HG03175 (cell line): Measurements from ENCODE around the gene UBASH3A.

Experiments
- ATAC-seq: cut with Tn5 transposase; IDR thresholded peaks from one replicate; pipeline ENCODE4 v1.9.1; 2021; ENCODE audit warnings: mild to moderate bottlenecking, moderate library complexity; ENCODE audit not compliant: unreplicated experiment

The UBASH3A gene, protein sequence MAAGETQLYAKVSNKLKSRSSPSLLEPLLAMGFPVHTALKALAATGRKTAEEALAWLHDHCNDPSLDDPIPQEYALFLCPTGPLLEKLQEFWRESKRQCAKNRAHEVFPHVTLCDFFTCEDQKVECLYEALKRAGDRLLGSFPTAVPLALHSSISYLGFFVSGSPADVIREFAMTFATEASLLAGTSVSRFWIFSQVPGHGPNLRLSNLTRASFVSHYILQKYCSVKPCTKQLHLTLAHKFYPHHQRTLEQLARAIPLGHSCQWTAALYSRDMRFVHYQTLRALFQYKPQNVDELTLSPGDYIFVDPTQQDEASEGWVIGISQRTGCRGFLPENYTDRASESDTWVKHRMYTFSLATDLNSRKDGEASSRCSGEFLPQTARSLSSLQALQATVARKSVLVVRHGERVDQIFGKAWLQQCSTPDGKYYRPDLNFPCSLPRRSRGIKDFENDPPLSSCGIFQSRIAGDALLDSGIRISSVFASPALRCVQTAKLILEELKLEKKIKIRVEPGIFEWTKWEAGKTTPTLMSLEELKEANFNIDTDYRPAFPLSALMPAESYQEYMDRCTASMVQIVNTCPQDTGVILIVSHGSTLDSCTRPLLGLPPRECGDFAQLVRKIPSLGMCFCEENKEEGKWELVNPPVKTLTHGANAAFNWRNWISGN

GRCh38 chr21:42403611-42404231 is at the start of gene UBASH3A:
Gene UBASH3A (plus strand): TSS chr21:42403902. CDS start chr21:42403946, 44 bp downstream.
- no peak for ATAC-seq

GRCh38 chr21:42356046-42356445 is 47.7 kb upstream of the UBASH3A start:
- ATAC-seq: no peak

- ATAC-seq: no peak
Observed at GRCh38 chr21:42356650-42357049, 47.1 kb upstream of the UBASH3A start.

DNA sequence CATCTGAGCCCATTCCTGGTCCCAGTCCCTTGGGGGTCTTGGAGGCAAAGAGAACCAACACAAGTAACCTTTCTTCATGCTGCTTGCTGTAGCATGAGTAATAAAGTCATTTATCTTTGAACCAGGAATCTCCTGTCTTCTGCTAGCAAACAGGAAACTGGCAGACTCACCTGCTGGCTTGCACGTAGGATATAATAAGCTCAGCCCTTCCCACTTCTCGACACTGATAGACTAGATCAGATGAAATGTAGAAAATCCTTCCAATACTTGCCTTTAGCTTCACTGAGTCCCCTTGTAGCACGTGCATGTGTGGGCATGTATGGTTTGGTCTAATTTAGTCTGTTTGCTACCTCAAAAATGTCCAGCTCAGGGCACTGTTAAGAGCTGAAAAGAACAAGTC is 46.4 kb upstream of the UBASH3A start:
- ATAC-seq: no peak

GRCh38 chr21:42358261-42358660 is 45.4 kb upstream of the UBASH3A start:
- no peak for ATAC-seq

DNA sequence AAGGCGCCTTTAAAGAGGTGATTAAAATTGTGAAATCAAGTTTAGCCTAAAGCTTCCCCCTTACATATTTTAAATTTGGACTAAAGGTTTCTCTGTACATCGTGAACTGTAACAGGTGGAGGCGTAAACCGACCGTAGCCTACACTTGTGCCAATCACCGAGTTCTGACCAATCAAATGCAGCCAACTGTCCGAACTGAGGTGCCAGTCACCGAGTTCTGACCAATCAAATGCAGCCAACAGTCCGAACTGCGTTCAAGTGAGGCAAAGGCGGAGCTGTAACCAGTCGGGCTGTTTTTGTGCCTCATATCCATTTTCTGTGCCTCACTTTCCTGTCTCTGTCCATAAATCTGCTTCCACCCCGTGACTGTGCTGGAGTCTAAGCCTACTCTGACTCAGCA is 44.8 kb upstream of the UBASH3A start:
- no peak for ATAC-seq

- ATAC-seq: no peak
Observed at GRCh38 chr21:42360317-42360716, 43.4 kb upstream of the UBASH3A start.

DNA sequence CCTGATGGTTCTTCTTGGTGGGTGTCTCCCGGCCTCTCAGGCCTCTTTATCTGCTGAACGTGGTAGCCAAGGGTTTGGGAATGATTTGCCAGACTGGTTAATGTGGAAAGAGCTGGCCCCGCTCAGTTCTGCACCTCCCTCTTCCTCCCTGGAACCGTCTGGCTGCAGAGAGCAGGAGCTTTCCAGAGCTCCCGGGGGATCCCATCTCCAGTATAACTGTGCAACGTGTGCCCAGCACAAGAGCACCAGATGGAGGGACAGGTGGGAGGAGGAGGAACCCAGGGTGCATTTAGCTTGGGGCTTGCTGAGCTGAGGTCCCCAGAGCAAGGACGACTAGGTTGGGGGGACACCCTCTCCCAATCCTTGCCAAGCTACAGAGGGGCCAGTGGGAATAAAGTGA is 42.4 kb upstream of the UBASH3A start:
- ATAC-seq: no peak

DNA sequence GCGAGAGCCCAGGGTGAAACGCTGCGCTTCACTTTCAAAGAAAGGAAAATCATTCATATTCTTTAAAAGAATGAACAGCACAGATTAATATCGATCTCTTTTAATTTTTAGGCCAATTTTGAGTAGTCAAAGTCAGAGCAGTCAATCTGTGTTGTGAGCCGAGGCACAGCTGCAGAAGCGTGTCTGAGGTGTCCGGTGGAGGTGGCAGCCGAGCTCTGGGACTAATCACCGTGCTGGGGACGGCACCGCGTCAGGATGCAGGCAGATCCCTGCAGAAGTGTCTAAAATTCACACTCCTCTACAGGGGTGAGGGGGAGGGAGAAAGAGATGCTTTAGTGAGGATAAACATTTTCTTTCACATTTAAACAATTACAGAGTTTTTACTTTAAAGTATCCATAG is 41.5 kb upstream of the UBASH3A start:
- no peak for ATAC-seq

GRCh38 chr21:42362700-42363099 is 41.0 kb upstream of the UBASH3A start:
- ATAC-seq: no peak

GRCh38 chr21:42363312-42363711 is 40.4 kb upstream of the UBASH3A start:
- no peak for ATAC-seq

DNA sequence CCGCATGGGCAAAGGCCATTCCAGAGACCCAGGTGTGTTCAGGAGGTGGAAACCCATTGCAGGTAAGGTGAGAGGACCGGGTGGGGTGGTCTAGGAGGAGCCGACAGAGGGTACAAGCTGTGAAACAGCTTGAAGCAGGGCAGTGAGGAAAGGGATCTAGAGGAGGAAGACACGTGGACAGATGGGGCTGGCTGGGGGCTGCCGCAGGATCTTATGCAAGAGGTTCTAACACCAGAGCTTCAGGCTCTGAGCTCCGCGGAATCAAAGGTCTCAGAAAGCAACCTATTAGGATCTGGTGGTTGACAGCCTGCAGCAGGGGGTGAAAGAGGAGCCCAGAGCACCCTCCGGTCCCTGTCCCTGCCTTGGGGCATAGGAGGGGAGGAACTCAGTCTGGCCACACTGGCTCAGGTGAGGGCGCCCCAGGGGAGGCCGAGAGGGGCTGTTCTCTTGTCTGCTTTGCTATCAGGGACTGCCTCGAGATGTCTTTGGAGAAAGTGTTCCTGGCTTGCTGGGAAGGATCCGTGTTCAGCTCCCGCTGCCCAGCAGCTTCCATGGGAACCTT is 39.3 kb upstream of the UBASH3A start:
- no peak for ATAC-seq

- no peak for ATAC-seq
Observed at GRCh38 chr21:42365770-42366169, 37.9 kb upstream of the UBASH3A start.

GRCh38 chr21:42366292-42367010 is 37.3 kb upstream of the UBASH3A start, which contains the start of gene TFF1:
Gene TFF1 (minus strand): TSS chr21:42366535. CDS start chr21:42366495, 40 bp downstream.
- no peak for ATAC-seq

DNA sequence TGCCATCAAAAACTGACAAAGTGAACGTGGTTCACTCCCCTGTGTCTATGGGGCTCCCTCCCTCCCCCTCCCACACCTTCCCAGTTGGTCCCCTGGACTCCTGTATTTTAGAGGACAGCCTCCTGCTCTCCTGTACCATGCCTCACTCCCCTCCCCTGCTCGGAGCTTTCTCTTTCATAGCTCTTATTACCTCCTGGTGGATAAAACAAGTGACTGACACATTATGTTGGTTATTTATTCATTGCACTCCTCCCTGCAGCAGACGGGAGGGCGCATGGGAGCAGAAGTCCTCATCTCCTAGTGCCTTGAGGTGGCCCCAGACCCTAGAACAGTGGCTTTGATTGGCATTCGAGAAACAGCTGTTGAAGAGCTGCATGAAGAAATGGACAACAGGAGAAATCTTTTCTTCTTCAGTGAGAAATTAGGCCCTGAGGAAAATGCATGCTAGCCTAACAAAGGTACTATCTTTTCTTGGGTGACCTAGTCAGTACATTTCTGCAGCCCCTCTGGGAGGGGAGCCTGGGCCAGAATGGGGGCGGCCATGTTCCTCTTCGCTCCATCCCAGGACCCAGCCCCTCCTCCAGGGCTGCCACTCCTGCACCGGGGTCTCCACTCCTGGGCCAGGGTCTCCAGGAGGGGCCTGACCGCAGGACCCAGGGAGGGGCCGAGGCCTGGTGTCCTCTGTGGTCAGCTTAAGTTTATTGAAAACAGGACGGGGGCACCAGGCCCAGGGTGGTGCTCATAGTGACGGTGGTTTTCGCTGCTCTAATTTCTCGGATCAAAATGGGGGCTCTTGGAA is 36.1 kb upstream of the UBASH3A start:
- no peak for ATAC-seq

GRCh38 chr21:42369821-42370220 is 33.9 kb upstream of the UBASH3A start:
- no peak for ATAC-seq

DNA sequence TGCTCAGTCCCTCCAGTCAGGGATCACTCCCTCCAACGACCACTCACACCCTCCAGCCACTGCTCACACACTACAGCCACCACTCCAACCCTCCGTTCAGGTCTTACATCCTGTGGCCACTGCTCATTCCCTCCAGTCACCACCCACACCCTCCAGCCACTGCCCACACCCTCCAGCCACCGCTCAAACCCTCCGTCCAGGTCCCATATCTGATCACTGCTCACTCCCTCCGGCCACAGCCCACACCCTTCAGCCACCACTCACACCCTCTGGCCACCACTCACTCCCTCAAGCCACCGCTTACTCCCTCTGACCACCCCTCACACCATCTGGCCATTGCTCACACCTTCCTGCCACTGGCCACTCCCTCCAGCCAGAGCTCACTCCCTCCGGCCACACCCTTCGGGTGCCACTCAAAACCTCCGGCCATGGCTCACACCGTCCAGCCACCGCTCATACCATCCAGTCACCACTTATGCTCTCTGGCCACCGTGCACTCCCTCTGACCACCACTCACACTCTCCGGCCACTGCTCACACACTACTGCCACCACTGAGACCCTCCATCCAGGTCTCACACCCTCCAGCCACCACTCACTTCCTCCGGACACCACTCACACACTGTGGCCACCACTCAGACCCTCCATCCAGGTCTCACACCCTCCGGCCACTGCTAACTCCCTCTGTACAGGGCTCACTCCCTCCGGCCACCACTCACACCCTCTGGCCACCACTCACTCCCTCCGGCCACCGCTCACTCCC is 32.6 kb upstream of the UBASH3A start:
- no peak for ATAC-seq

DNA sequence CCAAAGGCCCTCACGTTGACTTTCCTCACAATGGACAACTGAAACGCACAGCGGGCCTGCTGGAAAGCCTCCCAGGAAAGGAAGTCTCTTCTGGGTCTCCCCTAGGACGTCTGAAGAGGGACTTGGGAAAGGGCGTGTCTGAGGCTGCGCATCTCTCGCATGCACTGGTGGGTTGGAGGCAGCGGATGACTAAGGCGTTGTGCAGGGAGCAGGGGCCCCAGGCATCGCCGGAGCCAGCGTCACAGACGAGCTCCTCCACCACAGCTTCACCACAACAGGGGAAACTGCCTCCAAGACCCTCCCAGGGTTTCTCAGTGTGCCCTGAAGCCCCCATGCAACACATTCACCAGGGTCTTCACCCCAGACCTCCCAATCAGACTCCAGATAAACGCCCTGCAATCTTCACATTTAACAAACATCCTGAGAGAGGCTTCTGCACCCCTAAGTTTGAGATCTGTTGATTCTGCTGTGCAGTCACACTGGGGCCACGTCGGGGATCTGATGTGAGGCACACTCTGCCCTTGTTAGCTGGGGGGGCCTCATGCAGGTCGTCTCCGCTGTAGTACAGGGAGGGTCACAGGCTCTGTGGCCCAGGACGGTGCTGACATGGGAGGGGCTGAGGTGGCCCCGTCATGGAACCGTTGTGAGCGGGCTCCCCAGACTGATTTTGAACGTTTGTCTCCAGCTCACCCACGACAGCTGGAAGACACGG is 30.4 kb upstream of the UBASH3A start:
- ATAC-seq: no peak
